Measurements from ENCODE around the gene ZNF28.
"Not testable (repeated sequence)": the region's sequence is repeated elsewhere in the genome, so short reads cannot be mapped to it uniquely, and the experiment has no call there.

Gene ZNF28

DNA sequence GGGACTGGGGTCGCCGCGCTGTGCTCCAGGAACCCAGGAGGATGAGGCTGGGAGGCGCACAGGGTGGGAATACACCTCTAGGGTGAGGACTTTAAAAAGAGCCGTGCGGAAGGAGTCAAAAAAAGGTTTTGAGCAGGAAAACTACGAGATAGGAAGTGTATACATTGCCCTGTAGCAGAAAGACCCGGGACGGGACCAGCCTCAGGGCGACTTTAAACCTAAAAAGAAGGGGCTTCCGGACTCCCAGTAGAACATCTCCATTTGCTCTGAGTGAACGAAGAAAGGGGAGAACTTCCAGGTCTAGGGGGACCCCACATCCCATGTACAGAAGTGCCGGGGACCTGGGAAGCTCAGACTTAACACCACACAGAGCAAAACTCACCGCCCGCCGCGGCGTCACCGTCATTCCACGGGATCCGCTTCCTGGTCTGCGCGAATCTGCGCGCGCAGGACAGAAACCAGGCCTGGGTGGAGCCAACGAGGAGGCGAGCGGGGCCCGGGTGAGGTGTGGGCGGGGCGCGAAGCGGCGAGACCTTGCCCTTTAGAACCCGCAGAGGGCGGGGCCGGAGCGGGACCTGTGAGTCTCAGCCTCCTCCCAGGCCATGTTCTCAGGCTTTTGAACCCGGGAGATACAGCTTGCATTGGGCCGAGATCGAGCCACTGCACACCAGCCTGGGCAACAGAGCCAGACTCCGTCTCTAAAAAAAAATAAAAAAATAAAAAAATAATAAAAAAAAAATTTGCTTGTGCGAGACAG is at the start of gene ZNF28:
TSS of gene ZNF28 (minus strand) at position 430 of the 757 bp plus-strand sequence. CDS start 3,675 bp downstream, outside the sequence.
- DNase-seq (ENCODE audit: low read depth) = peak; percentile 12

DNA sequence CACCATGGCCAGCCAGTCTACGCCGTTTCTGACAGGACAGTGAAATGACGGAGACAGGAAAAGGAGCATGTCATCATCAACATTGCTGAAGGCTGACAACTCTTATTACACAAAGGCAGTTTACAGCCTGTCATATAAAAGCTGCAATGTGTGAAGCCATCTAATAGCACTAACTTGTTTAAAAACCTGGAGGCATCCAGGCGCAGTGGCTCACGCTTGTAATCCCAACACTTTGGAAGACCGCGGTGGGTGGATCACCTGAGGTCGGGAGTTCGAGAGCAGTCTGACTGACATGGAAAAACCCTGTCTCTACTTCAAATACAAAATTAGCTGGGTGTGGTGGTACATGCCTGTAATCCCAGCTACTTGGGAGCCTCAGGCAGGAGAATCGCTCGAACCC is 46.6 kb upstream of the ZNF28 start:
- not testable (repeated sequence) for DNase-seq (ENCODE audit: low read depth)

DNA sequence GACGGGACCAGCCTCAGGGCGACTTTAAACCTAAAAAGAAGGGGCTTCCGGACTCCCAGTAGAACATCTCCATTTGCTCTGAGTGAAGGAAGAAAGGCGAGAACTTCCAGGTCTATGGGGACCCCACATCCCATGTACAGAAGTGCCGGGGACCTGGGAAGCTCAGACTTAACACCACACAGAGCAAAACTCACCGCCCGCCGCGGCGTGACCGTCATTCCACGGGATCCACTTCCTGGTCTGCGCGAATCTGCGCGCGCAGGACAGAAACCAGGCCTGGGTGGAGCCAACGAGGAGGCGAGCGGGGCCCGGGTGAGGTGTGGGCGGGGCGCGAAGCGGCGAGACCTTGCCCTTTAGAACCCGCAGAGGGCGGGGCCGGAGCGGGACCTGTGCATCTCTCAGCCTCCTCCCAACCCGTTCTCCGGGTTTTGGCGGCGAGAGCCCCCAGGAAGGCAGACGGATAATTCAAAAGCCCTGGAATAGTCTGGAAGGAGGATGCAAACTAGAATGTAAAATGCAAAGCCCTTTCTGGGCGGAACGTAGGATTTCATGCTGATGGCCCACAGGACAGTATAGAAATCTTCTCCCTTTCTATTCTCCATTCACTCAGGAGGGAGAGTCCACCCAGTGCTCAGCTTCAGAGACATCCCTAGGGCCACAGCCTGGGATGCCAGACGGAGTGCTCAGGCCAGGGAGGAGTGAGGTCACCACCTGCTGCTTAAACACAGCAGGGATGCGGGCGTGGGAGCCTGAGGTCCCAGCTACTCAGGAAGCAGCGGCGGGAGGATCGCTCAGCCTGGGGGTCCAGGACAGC is 36.2 kb upstream of the ZNF28 start, which contains the start of gene ZNF468:
TSS of gene ZNF468 (minus strand) at position 242 of the 814 bp plus-strand sequence. CDS start 3,347 bp downstream, outside the sequence.
- DNase-seq (ENCODE audit: low read depth) = peak; percentile 20

DNA sequence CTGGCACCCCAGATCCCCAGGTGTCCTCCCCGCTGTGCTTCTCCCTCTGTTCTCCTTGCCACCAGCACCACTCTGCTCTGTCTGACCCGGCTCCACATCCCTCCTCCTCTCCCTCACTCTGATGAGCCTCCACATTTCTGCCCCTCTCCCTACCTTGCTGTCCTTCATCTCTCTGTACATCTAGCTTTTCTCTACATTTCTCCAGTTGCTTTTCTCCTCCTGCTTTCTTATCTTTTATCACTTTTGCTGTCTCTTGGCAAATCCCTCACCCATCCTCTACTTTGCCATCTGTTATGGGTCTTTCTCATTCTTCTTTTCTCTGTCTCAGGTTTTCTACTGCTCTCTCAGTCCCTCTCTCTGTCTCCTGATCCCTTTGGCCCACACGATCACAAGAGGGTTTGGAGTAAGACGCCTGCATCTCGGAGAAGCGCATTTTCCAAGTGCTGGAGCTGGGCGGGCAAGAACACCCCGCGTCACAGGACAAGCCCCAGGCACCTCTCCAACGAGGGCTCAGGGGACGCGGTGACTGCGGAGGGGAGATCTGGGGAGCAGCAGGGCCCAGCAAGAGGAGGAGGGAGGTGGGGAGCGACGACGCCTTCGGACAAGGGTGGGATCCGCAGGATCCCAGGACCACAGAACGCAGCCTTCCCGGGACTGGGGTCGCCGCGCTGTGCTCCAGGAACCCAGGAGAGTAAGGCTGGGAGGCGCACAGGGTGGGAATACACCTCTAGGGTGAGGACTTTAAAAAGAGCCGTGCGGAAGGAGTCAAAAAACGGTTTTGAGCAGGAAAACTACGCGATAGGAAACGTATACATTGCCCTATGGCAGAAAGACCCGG is 35.3 kb upstream of the ZNF28 start:
- not testable (repeated sequence) for DNase-seq (ENCODE audit: low read depth)

DNA sequence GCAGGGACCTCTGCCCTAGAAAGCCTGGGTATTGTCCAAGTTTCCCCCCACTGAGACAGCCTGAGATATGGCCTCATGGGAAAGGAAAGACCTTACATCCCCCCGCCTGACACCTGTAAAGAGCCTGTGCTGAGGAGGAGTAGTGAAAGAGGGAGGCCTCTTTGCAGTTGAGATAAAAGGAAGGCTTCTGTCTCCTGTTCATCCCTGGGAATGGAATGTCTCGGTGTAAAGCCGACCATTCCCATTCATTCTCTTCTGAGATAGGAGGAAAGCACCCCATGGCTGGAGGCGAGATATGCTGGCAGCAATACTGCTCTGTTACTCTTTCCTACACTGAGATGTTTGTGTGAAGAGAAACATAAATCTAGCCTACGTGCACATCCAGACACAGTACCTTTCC is 25.9 kb upstream of the ZNF28 start:
- DNase-seq (ENCODE audit: low read depth) = not testable (repeated sequence)

DNA sequence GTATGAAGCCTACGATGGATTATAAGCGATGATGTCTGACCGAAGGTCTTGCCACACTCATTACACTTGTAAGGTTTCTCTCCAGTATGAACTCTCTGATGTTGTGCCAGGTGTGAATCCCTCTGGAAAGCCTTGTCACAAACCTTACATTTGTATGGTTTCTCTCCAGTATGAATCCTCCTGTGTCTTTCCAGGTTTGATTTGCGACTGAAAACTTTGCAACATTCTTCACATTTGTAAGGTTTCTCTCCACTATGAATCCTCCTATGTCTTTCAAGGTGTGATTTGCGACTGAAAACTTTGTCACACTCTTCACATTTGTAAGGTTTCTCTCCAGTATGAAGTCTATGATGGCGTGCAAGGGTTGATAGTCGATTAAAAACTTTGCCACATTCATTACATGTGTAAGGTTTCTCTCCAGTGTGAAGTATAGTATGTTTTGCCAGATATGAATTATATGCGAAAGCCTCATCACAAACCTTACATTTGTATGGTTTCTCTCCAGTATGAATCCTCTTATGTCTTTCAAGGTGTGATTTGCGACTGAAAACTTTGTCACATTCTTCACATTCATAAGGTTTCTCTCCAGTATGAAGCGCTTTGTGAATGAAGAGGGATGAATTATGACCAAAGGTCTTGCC is 19.5 kb upstream of the ZNF28 start:
- not testable (repeated sequence) for DNase-seq (ENCODE audit: low read depth)

DNA sequence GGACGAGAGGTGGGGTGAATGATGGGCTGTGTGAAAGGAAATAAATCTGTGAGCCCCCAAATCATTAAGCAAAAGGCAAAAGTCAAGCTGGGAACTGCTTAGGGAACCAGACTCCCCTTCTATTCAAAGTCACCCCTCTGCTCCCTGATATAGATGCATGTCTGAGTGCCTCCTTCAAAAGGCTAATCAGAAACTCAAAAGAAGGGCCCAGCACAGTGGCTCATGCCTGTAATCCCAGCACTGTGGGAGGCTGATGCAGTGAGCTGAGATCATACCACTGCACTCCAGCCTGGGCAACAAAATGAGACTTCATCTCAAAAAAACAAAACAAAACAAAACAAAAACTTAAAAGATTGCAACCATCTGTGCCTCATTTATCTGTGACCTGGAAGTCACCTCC is 12.9 kb upstream of the ZNF28 start:
- not testable (repeated sequence) for DNase-seq (ENCODE audit: low read depth)

DNA sequence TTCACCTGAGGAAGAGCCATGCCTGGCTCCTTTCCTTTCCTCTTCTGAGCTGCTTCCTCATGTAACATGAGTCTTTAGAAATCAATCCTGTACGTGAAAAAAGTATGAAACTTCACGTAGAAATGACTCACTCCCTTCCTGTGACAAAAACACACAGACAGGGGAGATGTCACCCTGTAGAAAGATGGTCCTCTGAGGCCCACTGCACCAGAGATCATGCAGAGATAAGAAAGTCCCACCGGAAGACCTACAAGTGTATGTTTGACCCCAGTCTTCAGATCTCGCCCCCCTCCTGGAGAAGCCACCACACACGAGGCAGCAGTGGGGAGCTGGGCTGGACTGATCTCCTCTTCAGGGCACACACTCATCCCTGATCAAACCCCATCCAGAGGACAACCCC is 12.1 kb upstream of the ZNF28 start:
- not testable (repeated sequence) for DNase-seq (ENCODE audit: low read depth)

DNA sequence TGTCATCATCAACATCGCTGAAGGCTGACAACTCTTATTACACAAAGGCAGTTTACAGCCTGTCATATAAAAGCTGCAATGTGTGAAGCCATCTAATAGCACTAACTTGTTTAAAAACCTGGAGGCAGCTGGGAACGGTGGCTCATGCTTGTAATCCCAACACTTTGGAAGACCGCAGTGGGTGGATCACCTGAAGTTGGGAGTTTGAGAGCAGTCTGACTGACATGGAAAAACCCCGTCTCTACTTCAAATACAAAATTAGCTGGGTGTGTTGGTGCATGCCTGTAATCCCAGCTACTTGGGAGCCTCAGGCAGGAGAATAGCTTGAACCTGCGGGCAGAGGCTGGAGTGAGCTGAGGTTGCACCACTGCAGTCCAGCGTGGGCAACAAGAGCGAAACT is 8.4 kb upstream of the ZNF28 start:
- not testable (repeated sequence) for DNase-seq (ENCODE audit: low read depth)

DNA sequence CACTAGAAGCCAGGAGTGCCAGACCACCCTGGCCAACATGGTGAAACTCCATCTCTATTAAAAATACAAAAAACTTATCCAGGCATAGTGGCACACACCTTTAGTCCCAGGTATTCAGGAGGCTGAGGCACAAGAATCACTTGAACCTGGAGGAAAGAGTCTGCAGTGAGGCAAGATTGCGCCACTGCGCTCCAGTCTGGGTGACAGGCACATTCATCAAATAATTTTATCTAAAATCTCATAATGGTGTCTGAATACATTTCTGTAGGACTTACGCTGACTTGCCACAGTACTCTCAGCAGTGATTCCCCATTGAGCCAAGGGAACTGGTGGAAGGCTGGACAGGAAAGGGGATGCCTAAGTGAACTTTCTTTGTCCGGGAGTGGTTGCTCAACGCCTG is 4.3 kb upstream of the ZNF28 start:
- DNase-seq (ENCODE audit: low read depth) = no peak

DNA sequence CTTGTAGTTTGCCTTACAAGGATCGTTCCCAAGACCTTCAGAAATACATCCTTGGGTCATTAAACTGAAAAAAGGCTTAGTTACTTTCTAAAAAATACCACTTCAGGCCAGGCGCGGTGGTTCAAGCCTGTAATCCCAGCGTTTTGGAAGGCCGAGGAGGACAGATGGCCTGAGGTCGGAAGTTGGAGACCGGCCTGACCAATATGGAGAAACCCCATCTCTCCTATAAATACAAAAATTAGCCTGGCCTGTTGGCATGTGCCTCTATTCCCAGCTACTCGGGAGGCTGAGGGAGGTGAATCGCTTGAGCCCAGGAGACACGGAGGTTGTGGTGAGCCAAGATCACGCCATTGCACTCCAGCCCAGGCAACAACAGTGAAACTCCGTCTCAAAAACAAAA is 2.2 kb upstream of the ZNF28 start:
- DNase-seq (ENCODE audit: low read depth) = no peak

DNA sequence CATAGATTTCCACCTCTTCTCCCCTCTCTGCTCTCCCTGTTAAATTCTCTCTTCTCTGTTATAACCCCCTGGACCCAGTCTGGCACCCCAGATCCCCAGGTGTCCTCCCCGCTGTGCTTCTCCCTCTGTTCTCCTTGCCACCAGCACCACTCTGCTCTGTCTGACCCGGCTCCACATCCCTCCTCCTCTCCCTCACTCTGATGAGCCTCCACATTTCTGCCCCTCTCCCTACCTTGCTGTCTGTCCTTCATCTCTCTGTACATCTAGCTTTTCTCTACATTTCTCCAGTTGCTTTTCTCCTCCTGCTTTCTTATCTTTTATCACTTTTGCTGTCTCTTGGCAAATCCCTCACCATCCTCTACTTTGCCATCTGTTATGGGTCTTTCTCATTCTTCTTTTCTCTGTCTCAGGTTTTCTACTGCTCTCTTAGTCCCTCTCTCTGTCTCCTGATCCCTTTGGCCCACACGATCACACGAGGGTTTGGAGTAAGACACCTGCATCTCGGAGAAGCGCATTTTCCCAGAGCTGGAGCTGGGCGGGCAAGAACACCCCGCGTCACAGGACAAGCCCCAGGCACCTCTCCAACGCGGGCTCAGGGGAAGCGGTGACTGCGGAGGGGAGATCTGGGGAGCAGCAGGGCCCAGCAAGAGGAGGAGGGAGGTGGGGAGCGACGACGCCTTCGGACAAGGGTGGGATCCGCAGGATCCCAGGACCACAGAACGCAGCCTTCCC is 795 bp downstream of the ZNF28 start:
- not testable (repeated sequence) for DNase-seq (ENCODE audit: low read depth)

DNA sequence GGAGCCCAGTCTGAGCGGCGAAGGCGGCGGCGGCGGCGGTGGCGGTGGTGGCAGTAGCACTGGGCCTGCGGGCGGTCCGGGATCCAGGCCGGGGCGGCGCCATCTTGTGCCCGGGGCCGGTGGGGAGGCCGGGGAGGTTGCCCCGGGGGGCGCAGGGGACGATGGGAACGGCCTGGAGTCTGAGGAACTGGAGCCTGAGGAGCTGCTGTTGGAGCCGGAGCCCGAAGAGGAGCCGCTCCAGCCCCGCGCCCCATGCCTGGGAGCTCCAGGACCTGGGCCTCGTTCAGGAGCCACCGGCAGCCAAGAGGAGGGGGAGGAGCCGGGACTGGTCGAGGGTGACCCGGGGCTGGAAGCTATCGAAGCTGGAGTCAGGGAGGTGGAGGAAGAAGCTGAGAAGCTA is 11.6 kb downstream of the ZNF28 start:
- no peak for DNase-seq (ENCODE audit: low read depth)

DNA sequence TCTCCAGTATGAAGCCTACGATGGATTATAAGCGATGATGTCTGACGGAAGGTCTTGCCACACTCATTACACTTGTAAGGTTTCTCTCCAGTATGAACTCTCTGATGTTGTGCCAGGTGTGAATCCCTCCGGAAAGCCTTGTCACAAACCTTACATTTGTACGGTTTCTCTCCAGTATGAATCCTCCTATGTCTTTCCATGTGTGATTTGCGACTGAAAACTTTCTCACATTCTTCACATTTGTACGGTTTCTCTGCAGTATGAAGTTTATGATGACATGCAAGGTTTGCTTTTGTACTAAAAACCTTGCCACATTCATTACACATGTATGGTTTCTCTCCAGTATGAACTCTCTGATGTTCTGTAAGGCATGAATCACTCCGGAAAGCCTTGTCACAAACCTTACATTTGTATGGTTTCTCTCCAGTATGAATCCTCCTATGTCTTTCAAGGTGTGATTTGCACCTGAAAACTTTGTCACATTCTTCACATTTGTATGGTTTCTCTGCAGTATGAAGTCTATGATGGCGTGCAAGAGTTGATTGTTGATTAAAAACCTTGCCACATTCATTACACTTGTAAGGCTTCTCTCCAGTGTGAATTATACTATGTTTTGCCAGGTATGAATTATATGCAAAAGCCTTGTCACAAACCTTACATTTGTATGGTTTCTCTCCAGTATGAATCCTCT is 21.3 kb downstream of the ZNF28 start:
- not testable (repeated sequence) for DNase-seq (ENCODE audit: low read depth)

DNA sequence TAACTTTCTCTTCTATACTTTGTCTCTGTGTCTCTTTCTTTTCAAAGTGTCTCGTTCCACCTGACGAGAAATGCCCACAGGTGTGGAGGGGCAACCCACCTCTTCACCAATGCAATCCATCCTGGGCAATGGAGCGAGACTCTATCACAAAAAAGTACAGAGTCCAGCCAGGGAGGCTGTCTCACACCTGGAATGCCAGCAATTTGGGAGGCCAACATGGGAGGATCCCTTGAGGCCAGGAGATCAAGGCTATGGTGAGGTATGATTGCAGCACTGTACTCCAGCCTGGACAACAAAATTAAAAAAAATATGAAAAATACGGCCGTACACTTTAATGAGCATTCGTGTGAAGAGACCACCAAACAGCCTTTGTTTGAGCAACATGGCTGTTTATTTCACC is 32.0 kb downstream of the ZNF28 start:
- DNase-seq (ENCODE audit: low read depth) = no peak

DNA sequence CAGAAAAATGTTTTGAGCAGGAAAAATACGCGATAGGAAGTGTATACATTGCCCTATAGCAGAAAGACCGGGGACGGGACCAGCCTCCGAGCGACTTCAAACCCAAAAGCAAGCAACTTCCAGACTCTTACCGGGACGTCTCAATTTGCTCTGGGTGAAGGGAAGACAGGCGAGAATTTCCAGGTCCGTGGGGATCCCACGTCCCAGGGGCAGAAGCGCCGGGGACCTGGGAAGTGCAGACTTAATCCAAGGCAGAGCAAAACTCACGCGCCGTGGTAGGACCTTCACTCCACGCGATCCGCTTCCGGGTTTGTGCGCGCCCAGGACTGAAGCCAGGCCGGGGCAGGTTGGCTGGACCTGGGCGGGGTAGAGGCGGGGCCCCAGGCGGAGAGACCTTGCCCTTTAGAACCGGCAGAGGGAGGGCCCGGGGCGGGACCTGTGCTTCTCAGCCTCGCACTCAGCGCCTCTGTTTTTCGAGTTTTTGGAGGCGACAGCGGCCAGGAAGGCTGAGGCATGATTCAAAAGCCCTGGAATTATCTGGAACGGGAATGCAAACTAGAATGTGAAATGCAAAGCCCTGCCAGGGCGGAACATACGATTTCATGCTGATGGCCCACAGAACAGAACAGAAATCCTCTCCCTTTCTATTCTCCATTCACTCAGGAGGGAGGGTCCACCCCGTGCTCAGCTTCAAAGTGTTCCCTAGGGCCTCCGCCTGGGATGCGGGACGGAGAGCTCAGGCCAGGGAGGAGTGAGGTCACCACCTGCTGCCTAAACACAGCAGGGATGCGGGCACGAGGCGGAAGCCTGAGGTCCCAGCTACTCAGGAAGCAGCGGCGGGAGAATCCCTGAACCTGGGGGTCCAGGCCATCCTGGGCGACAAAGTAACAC is 34.7 kb downstream of the ZNF28 start, which contains the start of gene ZNF600:
TSS of gene ZNF600 (minus strand) at position 328 of the 891 bp plus-strand sequence. CDS start 7,903 bp downstream, outside the sequence.
- DNase-seq (ENCODE audit: low read depth) = peak; percentile 4

DNA sequence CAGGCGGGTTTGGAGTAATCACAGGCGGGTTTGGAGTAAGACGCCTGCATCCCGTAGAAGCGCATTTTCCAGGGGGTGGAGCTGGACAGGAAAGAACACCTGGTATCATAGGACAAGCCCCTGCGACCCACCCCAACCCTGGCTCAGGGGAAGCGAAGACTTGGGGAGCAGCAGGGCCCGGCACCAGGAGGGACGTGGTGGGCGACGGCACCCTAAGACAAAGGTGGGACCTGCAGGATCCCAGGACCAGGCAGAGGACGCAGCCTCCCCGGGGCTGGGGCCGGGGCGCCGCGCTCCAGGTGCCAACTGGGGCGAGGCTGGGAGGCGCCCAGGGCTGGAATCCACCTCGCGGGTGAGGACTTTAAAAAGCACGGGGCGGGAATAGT is 35.4 kb downstream of the ZNF28 start:
- DNase-seq (ENCODE audit: low read depth) = no peak

DNA sequence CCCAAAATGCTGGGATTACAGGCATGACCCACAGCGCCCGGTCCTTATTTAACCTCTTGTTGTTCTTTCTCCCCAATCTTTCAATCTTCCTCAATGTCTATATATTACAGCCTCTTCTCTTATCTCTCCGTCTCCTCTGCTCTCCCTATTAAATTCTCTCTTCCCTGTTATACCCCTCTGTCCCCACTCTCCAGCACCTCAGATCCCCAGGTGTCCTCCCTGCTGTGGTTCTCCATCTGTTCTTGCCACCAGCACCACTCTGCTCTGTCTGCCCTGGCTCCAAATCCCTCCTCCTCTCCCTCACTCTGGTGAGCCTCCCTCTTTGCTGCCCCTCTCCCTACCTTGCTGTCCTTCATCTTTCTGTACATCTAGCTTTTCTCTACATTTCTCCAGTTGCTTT is 35.9 kb downstream of the ZNF28 start:
- no peak for DNase-seq (ENCODE audit: low read depth)

DNA sequence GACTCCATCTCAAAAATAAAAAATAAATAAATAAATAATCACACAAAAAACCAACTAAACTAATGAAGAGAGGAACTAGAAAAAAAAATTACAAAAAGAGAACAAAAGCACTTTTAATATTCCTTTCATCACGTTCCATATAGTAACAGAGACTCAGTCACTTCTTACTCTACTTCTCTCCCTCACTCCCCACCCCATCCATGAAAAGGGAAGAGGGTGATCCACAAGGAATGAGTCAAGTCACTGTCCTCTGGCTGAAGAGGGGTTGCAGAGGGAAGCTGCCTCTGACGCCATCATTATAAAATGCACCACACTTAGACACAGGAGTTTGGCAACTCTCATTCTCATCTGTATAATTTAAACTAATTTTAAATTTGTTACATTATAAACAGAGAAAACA is 38.6 kb downstream of the ZNF28 start:
- not testable (repeated sequence) for DNase-seq (ENCODE audit: low read depth)

Measured in fibroblast of the conjunctiva (primary cell).